SK-N-SH (cell line): Measurements from ENCODE around the gene THYN1.

Source experiments
- ELF1 ChIP-seq: IDR thresholded peaks from 2 replicates; pipeline ENCODE4 v1.4.0; 2012
- POLR2AphosphoS5 ChIP-seq: IDR thresholded peaks from 2 replicates; pipeline ENCODE4 v1.6.1; 2012; ENCODE audit warnings: low read depth, low read length
- RAD21 ChIP-seq: IDR thresholded peaks from 2 replicates; pipeline ENCODE4 v1.6.1; 2012; ENCODE audit warnings: mild to moderate bottlenecking, low read length
- SIN3A ChIP-seq: IDR thresholded peaks from 2 replicates; pipeline ENCODE4 v1.6.1; 2012; ENCODE audit warnings: low read depth, mild to moderate bottlenecking, low read length, moderate library complexity, borderline replicate concordance
- TF ChIP-seq, protein P1 (sequence below): fragments of 200-600 bp; sonication (generic); IDR thresholded peaks from 2 replicates; pipeline ENCODE4 v1.6.1; 2017; ENCODE audit warnings: antibody characterized with exemption, mild to moderate bottlenecking, moderate library complexity
- TF ChIP-seq, protein P2 (sequence below): IDR thresholded peaks from 2 replicates; pipeline ENCODE4 v1.4.0; 2012; ENCODE audit warnings: low read depth

DNA sequence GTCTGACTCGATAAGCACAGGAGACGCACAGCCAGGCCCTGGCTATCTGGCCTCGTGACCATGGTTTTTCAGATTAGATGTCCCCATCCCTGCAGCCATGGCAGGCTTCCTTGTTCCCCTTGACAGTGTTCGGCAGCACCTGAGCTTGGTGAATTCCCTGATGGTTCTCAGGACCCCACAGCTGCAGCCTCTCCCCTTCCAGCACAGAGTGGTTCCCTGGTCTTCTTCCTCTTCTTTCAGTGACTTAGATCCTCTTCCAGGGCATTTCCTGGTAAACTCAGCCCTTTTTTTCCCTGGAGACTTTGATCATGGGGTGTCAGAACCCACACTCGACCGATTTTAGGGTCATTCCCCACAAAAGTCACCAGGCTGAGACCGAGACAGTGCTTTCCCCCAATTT lies 37.5 kb upstream of the THYN1 start:
- TF ChIP-seq, protein P1, sequence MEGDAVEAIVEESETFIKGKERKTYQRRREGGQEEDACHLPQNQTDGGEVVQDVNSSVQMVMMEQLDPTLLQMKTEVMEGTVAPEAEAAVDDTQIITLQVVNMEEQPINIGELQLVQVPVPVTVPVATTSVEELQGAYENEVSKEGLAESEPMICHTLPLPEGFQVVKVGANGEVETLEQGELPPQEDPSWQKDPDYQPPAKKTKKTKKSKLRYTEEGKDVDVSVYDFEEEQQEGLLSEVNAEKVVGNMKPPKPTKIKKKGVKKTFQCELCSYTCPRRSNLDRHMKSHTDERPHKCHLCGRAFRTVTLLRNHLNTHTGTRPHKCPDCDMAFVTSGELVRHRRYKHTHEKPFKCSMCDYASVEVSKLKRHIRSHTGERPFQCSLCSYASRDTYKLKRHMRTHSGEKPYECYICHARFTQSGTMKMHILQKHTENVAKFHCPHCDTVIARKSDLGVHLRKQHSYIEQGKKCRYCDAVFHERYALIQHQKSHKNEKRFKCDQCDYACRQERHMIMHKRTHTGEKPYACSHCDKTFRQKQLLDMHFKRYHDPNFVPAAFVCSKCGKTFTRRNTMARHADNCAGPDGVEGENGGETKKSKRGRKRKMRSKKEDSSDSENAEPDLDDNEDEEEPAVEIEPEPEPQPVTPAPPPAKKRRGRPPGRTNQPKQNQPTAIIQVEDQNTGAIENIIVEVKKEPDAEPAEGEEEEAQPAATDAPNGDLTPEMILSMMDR, result no peak
- TF ChIP-seq POLR2AphosphoS5 (no peak), RAD21 (no peak), ELF1 (no peak), SIN3A (no peak)
- TF ChIP-seq, protein P2, sequence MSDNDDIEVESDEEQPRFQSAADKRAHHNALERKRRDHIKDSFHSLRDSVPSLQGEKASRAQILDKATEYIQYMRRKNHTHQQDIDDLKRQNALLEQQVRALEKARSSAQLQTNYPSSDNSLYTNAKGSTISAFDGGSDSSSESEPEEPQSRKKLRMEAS, result no peak
